ENCODE measurements around the gene SNRPA.
"Not testable (repeated sequence)": the region's sequence is repeated elsewhere in the genome, so short reads cannot be mapped to it uniquely, and the experiment has no call there.

The SNRPA gene

GRCh38 chr19:40723661-40724254 lies 27.2 kb upstream of the SNRPA start:
- peaks cover 31% of the 10 kb centered on the region for H3K36me3 ChIP-seq
- no peak for TF ChIP-seq CTCF (IDR thresholded peaks at IDR 0.05; ENCODE audit: low read depth, low read length)
- DNase-seq, result no peak
- no peak overlapping the region for H3K4me3 ChIP-seq (ENCODE audit: low read depth, low read length)
- no peaks in the 10 kb centered on the region for H3K27me3 ChIP-seq (ENCODE audit: insufficient read depth, low read depth, severe bottlenecking)
- H3K9me3 ChIP-seq (ENCODE audit: severe bottlenecking), result peaks cover 6% of the 10 kb centered on the region
- no peak overlapping the region for H3K27ac ChIP-seq

DNA sequence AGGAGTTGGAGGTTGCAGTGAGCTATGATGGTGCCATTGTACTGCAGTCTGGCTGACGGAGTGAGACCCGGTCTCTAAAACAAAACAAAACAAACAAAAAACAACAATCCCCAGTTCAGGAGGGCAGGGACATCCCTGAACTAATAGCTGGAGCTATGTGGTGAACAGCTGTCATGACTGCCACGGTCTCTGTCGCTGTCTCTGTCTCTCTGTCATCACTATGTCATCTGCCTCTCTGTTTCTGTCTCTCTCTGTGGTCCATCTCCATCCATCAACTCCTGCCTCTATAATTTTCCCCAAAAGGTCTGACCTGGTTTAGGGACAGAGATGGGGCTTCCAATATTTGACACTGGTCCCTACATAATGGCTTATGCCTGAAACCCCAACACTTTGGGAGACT lies 26.7 kb upstream of the SNRPA start:
- H3K9me3 ChIP-seq (ENCODE audit: severe bottlenecking), result peaks cover 6% of the 10 kb centered on the region
- no peak for TF ChIP-seq CTCF (IDR thresholded peaks at IDR 0.05; ENCODE audit: low read depth, low read length)
- H3K27ac ChIP-seq, result no peak overlapping the region; the same call in 1 of the 2 replicates
- DNase-seq, result no peak
- peaks cover 35% of the 10 kb centered on the region for H3K36me3 ChIP-seq
- no peak overlapping the region for H3K4me3 ChIP-seq (ENCODE audit: low read depth, low read length)
- H3K27me3 ChIP-seq (ENCODE audit: insufficient read depth, low read depth, severe bottlenecking), result no peaks in the 10 kb centered on the region

DNA sequence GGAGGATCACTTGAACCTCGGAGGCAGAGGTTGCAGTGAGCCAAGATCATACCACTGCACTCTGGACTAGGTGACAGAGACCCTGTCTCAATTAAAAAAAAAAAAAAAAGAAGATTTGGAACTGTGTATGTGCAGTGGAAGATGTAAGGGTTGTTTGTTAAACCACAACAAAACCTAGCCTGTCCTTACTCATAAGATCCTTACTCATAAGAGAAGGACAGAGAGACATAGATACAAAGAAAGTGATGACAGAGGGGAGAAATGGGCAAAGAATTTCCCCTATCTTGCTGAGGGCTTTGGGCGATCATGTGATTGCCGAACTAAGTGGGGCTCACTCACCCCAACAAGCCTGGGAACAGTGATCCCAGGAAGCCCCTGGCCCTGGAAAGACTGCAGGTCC lies 26.1 kb upstream of the SNRPA start:
- peak overlapping the region; percentile 85 for H3K27ac ChIP-seq
- no peaks in the 10 kb centered on the region for H3K27me3 ChIP-seq (ENCODE audit: insufficient read depth, low read depth, severe bottlenecking)
- H3K36me3 ChIP-seq, result peaks cover 37% of the 10 kb centered on the region
- H3K9me3 ChIP-seq (ENCODE audit: severe bottlenecking), result peaks cover 6% of the 10 kb centered on the region
- TF ChIP-seq CTCF (IDR thresholded peaks at IDR 0.05; ENCODE audit: low read depth, low read length), result no peak
- no peak overlapping the region for H3K4me3 ChIP-seq (ENCODE audit: low read depth, low read length)
- no peak for DNase-seq

DNA sequence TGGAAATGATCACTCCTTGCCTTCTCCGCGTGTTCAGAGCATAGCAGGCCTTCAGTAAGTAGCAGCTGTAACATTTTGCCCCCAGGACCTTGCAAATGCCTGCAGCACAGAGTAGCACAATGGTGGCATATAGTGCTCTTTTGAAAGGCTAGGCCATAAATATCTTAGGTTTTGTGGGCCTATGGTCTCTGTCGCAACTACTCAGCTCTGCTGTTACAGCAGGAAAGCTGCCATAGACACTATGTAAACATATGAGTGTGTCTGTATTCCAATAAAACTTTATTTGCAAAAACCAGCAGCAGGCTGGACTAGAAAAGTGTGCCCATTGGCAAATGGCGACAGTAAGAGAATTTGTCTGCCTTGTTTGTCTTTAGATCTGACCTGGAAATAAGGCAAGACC lies 24.7 kb upstream of the SNRPA start:
- Histone ChIP-seq H3K4me3 (ENCODE audit: low read depth, low read length) (0 out of 2 replicates have a peak overlapping the region, but pooled peaks have one; percentile 1), H3K27ac (peak overlapping the region; percentile 85), H3K36me3 (peaks cover 51% of the 10 kb centered on the region), H3K9me3 (ENCODE audit: severe bottlenecking) (peaks cover 6% of the 10 kb centered on the region), H3K27me3 (ENCODE audit: insufficient read depth, low read depth, severe bottlenecking) (no peaks in the 10 kb centered on the region)
- no peak for DNase-seq
- TF ChIP-seq CTCF (IDR thresholded peaks at IDR 0.05; ENCODE audit: low read depth, low read length), result no peak

DNA sequence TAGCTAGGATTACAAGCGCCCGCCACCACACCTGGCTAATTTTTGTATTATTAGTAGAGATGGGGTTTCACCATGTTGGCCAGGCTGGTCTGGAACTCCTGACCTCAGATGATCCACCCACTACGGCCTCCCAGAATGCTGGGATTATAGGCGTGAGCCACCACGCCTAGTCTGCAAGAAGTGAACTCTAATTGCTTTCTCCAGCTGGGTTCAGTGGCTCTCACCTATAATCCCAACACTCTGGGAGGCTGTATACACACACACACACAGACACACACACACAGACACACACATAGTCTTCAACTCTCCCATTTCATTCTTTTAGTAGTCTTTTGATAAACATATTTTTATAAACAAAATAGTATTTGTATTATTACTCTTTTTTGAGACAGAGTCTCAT lies 20.9 kb upstream of the SNRPA start:
- not testable (repeated sequence) for H3K27me3 ChIP-seq (ENCODE audit: insufficient read depth, low read depth, severe bottlenecking); DNase-seq; H3K9me3 ChIP-seq (ENCODE audit: severe bottlenecking); H3K4me3 ChIP-seq (ENCODE audit: low read depth, low read length)
- Histone ChIP-seq H3K27ac (peak overlapping the region; percentile 11; the same call in 1 of the 2 replicates), H3K36me3 (peaks cover 55% of the 10 kb centered on the region)

DNA sequence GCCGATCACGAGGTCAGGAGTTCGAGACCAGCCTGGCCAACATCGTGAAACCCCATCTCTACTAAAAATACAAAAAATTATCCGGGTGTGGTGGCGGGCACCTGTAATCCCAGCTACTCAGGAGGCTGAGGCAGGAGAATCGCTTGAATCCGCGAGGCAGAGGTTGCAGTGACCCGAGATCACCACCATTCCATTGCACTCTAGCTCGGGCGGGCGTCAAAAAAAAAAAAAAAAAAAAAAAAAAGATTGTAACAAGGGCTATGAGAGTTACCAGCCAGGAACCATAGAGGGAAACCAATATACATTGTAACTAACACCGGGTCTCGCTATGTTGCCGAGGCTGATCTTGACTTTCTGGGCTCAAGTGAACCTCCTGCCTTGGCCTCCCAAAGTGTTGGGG lies 18.7 kb upstream of the SNRPA start:
- H3K4me3 ChIP-seq (ENCODE audit: low read depth, low read length); DNase-seq; H3K9me3 ChIP-seq (ENCODE audit: severe bottlenecking); H3K27me3 ChIP-seq (ENCODE audit: insufficient read depth, low read depth, severe bottlenecking); H3K27ac ChIP-seq: not testable (repeated sequence)
- peaks cover 66% of the 10 kb centered on the region for H3K36me3 ChIP-seq

- Histone ChIP-seq H3K9me3 (ENCODE audit: severe bottlenecking) (no peaks in the 10 kb centered on the region), H3K36me3 (peaks cover 63% of the 10 kb centered on the region), H3K27ac (no peak overlapping the region)
Measured at GRCh38 chr19:40733149-40733548, 17.9 kb upstream of the SNRPA start.

More at GRCh38 chr19:40733149-40733548, 17.9 kb upstream of the SNRPA start:
- DNase-seq, result no peak
- H3K4me3 ChIP-seq (ENCODE audit: low read depth, low read length), result no peak overlapping the region
- no peaks in the 10 kb centered on the region for H3K27me3 ChIP-seq (ENCODE audit: insufficient read depth, low read depth, severe bottlenecking)
- no peak for TF ChIP-seq CTCF (IDR thresholded peaks at IDR 0.05; ENCODE audit: low read depth, low read length)
